ENCODE results near the gene SLC32A1.

DNA sequence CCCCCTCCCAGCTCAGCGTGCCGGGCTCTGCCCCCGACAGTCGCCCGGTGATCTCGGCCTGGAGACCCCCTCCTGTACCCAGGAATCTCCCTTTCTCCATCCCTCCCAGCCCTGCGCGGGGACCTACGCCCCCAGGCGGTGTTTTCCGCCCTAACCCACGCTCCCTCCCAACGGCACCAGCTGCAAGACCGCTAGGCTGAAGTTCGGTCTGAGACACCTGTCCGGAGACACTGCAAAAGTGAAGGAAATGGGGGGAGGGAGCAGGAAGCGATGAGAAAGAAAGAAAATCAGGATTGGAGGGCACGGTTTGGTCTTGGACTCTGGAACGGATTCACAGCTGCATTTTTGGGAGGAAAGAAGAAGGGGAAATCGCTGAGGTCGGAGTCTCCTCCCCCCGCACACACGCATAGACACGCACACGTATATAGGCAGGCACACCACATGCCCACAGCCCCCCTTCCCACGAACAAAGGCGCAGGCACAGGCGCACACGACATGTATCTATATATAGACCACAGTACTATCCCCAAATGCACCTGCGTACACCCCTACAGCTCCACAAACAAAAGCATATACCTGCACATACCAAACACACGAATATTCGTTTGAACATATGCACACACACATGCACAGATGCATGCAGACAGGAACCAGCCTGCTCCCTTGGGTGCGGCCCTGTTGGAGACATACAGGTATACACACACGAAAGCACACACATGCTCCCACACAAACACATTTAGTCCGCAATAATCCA lies 1.0 kb downstream of the SLC32A1 start:
- TF ChIP-seq POLR2AphosphoS5 (IDR thresholded peaks at IDR 0.05; ENCODE audit: borderline replicate concordance, low read depth, low read length): no peak
- no peak for TF ChIP-seq EZH2 (IDR thresholded peaks at IDR 0.05)
- no peak for TF ChIP-seq FOXP2 (optimal IDR thresholded peaks at IDR 0.05; ENCODE audit: control extremely low read depth, extremely low read length, insufficient read depth)
